HepG2 (cell line): Measurements from ENCODE around the gene NGFR. TPM values are rescaled to one million over a fixed set of nuclear protein-coding genes. Genes with fewer than 3 reads are reported as not detected.

Source experiments
- ATAC-seq: fragments of 200-7000 bp; cut with Tn5 transposase; 3 replicates; pipeline ENCODE4 v1.9.1; 2020; ENCODE audit warnings: mild to moderate bottlenecking, moderate library complexity
- BruUV-seq: library from RNA; stranded (reverse); fragments of 400-500 nt; replicated peaks from 2 replicates; lab custom pipeline; 2021; lab: Mats Ljungman, UMichigan
- CTCF ChIA-PET: fragments of 300-600 bp; formaldehyde crosslinking; extraction: SDS; loops from one replicate; lab custom pipeline; 2021; ENCODE audit warnings: low total read pairs, inconsistent platforms, low intra/inter-chr PET ratio; lab: Yijun Ruan, JAX
- POLR2A ChIA-PET: fragments of 350-600 bp; sonication (Branson Sonifier 250); formaldehyde crosslinking; loops from one replicate; lab custom pipeline; 2020; ENCODE audit warnings: antibody characterized with exemption, inconsistent platforms; lab: Yijun Ruan, JAX
- DNase-seq: peaks from one replicate; pipeline ENCODE4 v3.0.0-alpha.2; 2015; ENCODE audit warnings: low spot score
- FAIRE-seq: peaks from 3 replicates; lab custom pipeline; 2011; peaks lifted over from hg19 to GRCh38; lab: Jason Lieb, UNC
- H2AFZ ChIP-seq: one replicate; pipeline ENCODE4 v1.6.1; 2011; ENCODE audit warnings: low read length, inconsistent platforms
- H3K27ac ChIP-seq: fragments of 300-600 bp; 3 replicates; pipeline ENCODE4 v1.8.0; 2011; ENCODE audit warnings: mixed run types, mild to moderate bottlenecking, mixed read lengths, low read length, inconsistent platforms; ENCODE audit not compliant: insufficient read depth; ENCODE audit errors: extremely low read length
- H3K27me3 ChIP-seq, 2 experiments: fragments of 200-600 bp in 1 of 2; 2 replicates in 1 of 2; 3 replicates in 1 of 2; pipeline versions ENCODE4 v1.6.0 to v1.8.0; 2011; ENCODE audit warnings: low read length in 2 of 2, mild to moderate bottlenecking in 2 of 2, moderate library complexity in 2 of 2, inconsistent platforms in 1 of 2; ENCODE audit not compliant: insufficient read depth in 2 of 2, control insufficient read depth in 1 of 2
- H3K36me3 ChIP-seq, 2 experiments: fragments of 200-600 bp in 1 of 2; replicated peaks in 1 of 2; 2 replicates in 1 of 2; 3 replicates in 1 of 2; pipeline versions ENCODE4 v1.5.1 to v1.8.0; 2011; ENCODE audit warnings: low read length in 2 of 2, inconsistent platforms in 1 of 2; ENCODE audit not compliant: insufficient read depth in 2 of 2, control insufficient read depth in 1 of 2
- H3K4me1 ChIP-seq: 2 replicates; pipeline ENCODE4 v1.5.1; 2012; ENCODE audit warnings: low read length, inconsistent platforms; ENCODE audit not compliant: insufficient read depth
- H3K4me2 ChIP-seq: 2 replicates; pipeline ENCODE4 v1.6.0; 2011; ENCODE audit warnings: low read depth, low read length, inconsistent platforms
- H3K4me3 ChIP-seq, 3 experiments: fragments of 200-600 bp in 1 of 3; sonication (generic), shearing (Covaris generic) in 1 of 3; replicated peaks in 1 of 3; 2 replicates each; pipeline ENCODE4 v1.5.1; 2011 to 2016; ENCODE audit warnings: low read length in 3 of 3, inconsistent platforms in 2 of 3, low read depth in 2 of 3, mild to moderate bottlenecking in 2 of 3, control low read depth in 1 of 3, mixed read lengths in 1 of 3; ENCODE audit not compliant: insufficient read depth in 1 of 3
- H3K79me2 ChIP-seq: one replicate; pipeline ENCODE4 v1.6.1; 2011; ENCODE audit warnings: low read length, inconsistent platforms; ENCODE audit not compliant: insufficient read depth
- H3K9ac ChIP-seq: 2 replicates; pipeline ENCODE4 v1.6.0; 2011; ENCODE audit warnings: mild to moderate bottlenecking, low read depth, low read length, inconsistent platforms; ENCODE audit not compliant: insufficient read depth
- H3K9me3 ChIP-seq: 2 replicates; pipeline ENCODE4 v1.5.1; 2012; ENCODE audit warnings: mild to moderate bottlenecking, low read length
- H4K20me1 ChIP-seq: 2 replicates; pipeline ENCODE4 v1.6.0; 2011; ENCODE audit warnings: inconsistent platforms, mild to moderate bottlenecking, low read length, moderate library complexity; ENCODE audit not compliant: insufficient read depth
- CBX1 ChIP-seq: IDR thresholded peaks from one replicate; pipeline ENCODE4 v1.6.1; 2016; ENCODE audit warnings: antibody characterized with exemption, low read depth
- DPF2 ChIP-seq: sonication (generic); formaldehyde crosslinking; IDR thresholded peaks from 2 replicates; pipeline ENCODE4 v1.4.0; 2020; ENCODE audit warnings: mild to moderate bottlenecking, low read depth, missing genetic modification reagents, borderline replicate concordance
- NCOA1 ChIP-seq: sonication (generic); formaldehyde crosslinking; IDR thresholded peaks from 2 replicates; pipeline ENCODE4 v1.9.0; 2021; ENCODE audit warnings: missing genetic modification reagents
- PAWR ChIP-seq: sonication (generic); formaldehyde crosslinking; IDR thresholded peaks from 2 replicates; pipeline ENCODE4 v1.4.0; 2020; ENCODE audit warnings: missing genetic modification reagents, mild to moderate bottlenecking, borderline replicate concordance
- PCBP2 ChIP-seq: fragments of 200-400 bp; formaldehyde crosslinking; optimal IDR thresholded peaks from 2 replicates; pipeline ENCODE3; 2018; ENCODE audit warnings: low read length, low read depth; ENCODE audit not compliant: poor library complexity, severe bottlenecking
- PLRG1 ChIP-seq: fragments of 450-650 bp; conservative IDR thresholded peaks from 2 replicates; pipeline ENCODE4 v1.6.1; 2016
- SRF ChIP-seq: IDR thresholded peaks from 2 replicates; pipeline ENCODE4 v1.6.1; 2011; ENCODE audit warnings: mild to moderate bottlenecking, low read depth, low read length, moderate library complexity
- SRSF9 ChIP-seq: fragments of 200-400 bp; formaldehyde crosslinking; IDR thresholded peaks from 2 replicates; pipeline ENCODE4 v1.6.1; 2018; ENCODE audit warnings: borderline replicate concordance, mild to moderate bottlenecking, low read depth, low read length; ENCODE audit not compliant: insufficient read depth, poor library complexity, severe bottlenecking
- ZBTB46 ChIP-seq: sonication (generic); formaldehyde crosslinking; IDR thresholded peaks from 2 replicates; pipeline ENCODE4 v1.4.0; 2020; ENCODE audit warnings: mild to moderate bottlenecking, missing genetic modification reagents, borderline replicate concordance
- ZKSCAN5 ChIP-seq: sonication (generic); formaldehyde crosslinking; IDR thresholded peaks from 2 replicates; pipeline ENCODE4 v1.5.1; 2020; ENCODE audit warnings: mild to moderate bottlenecking, missing genetic modification reagents
- ZNF292 ChIP-seq: sonication (generic); formaldehyde crosslinking; IDR thresholded peaks from 2 replicates; pipeline ENCODE4 v1.8.1; 2022; ENCODE audit warnings: mild to moderate bottlenecking, low read depth, missing genetic modification reagents, borderline replicate concordance
- ZNF329 ChIP-seq: sonication (generic); formaldehyde crosslinking; IDR thresholded peaks from 2 replicates; pipeline ENCODE4 v1.9.0; 2021; ENCODE audit warnings: low read depth, mild to moderate bottlenecking, missing genetic modification reagents
- ZNF567 ChIP-seq: sonication (generic); formaldehyde crosslinking; IDR thresholded peaks from 2 replicates; pipeline ENCODE4 v1.8.1; 2023; ENCODE audit warnings: mild to moderate bottlenecking, missing genetic modification reagents, borderline replicate concordance
- ZNF75D ChIP-seq: sonication (generic); formaldehyde crosslinking; IDR thresholded peaks from 2 replicates; pipeline ENCODE4 v1.8.1; 2023; ENCODE audit warnings: missing genetic modification reagents, mild to moderate bottlenecking, borderline replicate concordance
- ZNF850 ChIP-seq: sonication (generic); formaldehyde crosslinking; conservative IDR thresholded peaks from 2 replicates; pipeline ENCODE4 v1.9.0; 2021; ENCODE audit warnings: mild to moderate bottlenecking, missing genetic modification reagents
- ZNF883 ChIP-seq: sonication (generic); formaldehyde crosslinking; IDR thresholded peaks from 2 replicates; pipeline ENCODE4 v1.5.1; 2020; ENCODE audit warnings: mild to moderate bottlenecking, missing genetic modification reagents; ENCODE audit errors: not compliant biosample characterization
- WGBS: methylation state at CpG from one replicate; pipeline ENCODE4 v1.1.6; 2017; ENCODE audit warnings: low lambda C conversion rate; 5-methylcytosine and 5-hydroxymethylcytosine counted together
- in situ Hi-C: cut with HindIII; loops from 2 replicates; pipeline ENCODE4 v1.10.0; 2017; ENCODE audit warnings: low pct_unique_long_range_greater_than_20kb; ENCODE audit not compliant: extremely low pct_ligation_motif_present
- intact Hi-C: fragments of 100-400 bp; cut with micrococcal nuclease; formaldehyde crosslinking; loops from one replicate; pipeline ENCODE4 v1.10.0; 2022; ENCODE audit not compliant: unreplicated experiment
- polyA plus RNA-seq, 8 experiments: library from polyadenylated mRNA; depleted of rRNA in 3 of 8; stranded (reverse) in 7 of 8; unstranded in 1 of 8; fragments of >200 nt; fragmentation: Illumina TruSeq in 4 of 8; extraction: Trizol in 4 of 8; gene quantifications; 2 replicates each; pipeline versions ENCODE4 v1.2.1 to v1.2.3, GENCODE V29; 2011 to 2016; ENCODE audit warnings: low read depth in 4 of 8, missing spikeins in 1 of 8, mixed read lengths in 1 of 8; ENCODE audit not compliant: insufficient read depth in 1 of 8
- total RNA-seq, 5 experiments: library from RNA; depleted of rRNA; stranded (reverse); fragments of >200 nt; fragmentation: Illumina TruSeq; extraction: Trizol; gene quantifications; 2 replicates each; pipeline ENCODE4 v1.2.3, GENCODE V29; 2016; ENCODE audit warnings: low read depth in 1 of 5
- TF ChIP-seq, protein P1 (sequence below): IDR thresholded peaks from 2 replicates; pipeline ENCODE4 v1.6.1; 2016; ENCODE audit warnings: low read depth, borderline replicate concordance
- TF ChIP-seq, protein P2 (sequence below): sonication (generic); formaldehyde crosslinking; IDR thresholded peaks from 2 replicates; pipeline ENCODE4 v1.5.1; 2020; ENCODE audit warnings: missing genetic modification reagents, mild to moderate bottlenecking, borderline replicate concordance
- TF ChIP-seq, protein P3 (sequence below): sonication (generic); IDR thresholded peaks from 2 replicates; pipeline ENCODE4 v1.6.1; 2016; ENCODE audit warnings: low read depth, borderline replicate concordance

Gene NGFR
- total and polyA plus RNA-seq, 2 of the 13 experiments (the other 11 are each of a cell fraction or from before 2014, with no cell fraction given), result 1.1 to 1.8 TPM

GRCh38 chr17:49523196-49523595 lies 28.1 kb downstream of the NGFR start:
- intact Hi-C loops, result no loop called here
- WGBS, result 37% methylated on average over 5 of the region's 5 CpGs
- ATAC-seq, result no peak

More at GRCh38 chr17:49523196-49523595, 28.1 kb downstream of the NGFR start:
- H4K20me1 ChIP-seq, result no peaks in the 10 kb centered on the region
- no TSS peak for BruUV-seq
- no peak overlapping the region for H3K9ac ChIP-seq
- TF ChIP-seq PCBP2 (no peak), SRF (no peak), ZNF850 (CRISPR knock-in tag) (no peak), ZKSCAN5 (CRISPR knock-in tag) (no peak), PLRG1 (no peak), ZNF75D (CRISPR knock-in tag) (no peak), ZNF329 (no peak), SRSF9 (no peak), ZNF883 (CRISPR knock-in tag) (no peak), NCOA1 (CRISPR knock-in tag) (no peak), DPF2 (no peak), ZNF567 (CRISPR knock-in tag) (no peak), CBX1 (no peak), ZBTB46 (no peak), PAWR (CRISPR knock-in tag) (no peak), ZNF292 (CRISPR knock-in tag) (no peak)
- TF ChIP-seq, protein P1, sequence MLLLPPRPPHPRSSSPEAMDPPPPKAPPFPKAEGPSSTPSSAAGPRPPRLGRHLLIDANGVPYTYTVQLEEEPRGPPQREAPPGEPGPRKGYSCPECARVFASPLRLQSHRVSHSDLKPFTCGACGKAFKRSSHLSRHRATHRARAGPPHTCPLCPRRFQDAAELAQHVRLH (CRISPR knock-in tag), result no peak
- TF ChIP-seq, protein P2, sequence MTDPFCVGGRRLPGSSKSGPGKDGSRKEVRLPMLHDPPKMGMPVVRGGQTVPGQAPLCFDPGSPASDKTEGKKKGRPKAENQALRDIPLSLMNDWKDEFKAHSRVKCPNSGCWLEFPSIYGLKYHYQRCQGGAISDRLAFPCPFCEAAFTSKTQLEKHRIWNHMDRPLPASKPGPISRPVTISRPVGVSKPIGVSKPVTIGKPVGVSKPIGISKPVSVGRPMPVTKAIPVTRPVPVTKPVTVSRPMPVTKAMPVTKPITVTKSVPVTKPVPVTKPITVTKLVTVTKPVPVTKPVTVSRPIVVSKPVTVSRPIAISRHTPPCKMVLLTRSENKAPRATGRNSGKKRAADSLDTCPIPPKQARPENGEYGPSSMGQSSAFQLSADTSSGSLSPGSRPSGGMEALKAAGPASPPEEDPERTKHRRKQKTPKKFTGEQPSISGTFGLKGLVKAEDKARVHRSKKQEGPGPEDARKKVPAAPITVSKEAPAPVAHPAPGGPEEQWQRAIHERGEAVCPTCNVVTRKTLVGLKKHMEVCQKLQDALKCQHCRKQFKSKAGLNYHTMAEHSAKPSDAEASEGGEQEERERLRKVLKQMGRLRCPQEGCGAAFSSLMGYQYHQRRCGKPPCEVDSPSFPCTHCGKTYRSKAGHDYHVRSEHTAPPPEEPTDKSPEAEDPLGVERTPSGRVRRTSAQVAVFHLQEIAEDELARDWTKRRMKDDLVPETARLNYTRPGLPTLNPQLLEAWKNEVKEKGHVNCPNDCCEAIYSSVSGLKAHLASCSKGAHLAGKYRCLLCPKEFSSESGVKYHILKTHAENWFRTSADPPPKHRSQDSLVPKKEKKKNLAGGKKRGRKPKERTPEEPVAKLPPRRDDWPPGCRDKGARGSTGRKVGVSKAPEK (CRISPR knock-in tag), result no peak
- TF ChIP-seq, protein P3, sequence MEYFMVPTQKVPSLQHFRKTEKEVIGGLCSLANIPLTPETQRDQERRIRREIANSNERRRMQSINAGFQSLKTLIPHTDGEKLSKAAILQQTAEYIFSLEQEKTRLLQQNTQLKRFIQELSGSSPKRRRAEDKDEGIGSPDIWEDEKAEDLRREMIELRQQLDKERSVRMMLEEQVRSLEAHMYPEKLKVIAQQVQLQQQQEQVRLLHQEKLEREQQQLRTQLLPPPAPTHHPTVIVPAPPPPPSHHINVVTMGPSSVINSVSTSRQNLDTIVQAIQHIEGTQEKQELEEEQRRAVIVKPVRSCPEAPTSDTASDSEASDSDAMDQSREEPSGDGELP, result no peak
- no peak for FAIRE-seq
- no peak overlapping the region for H3K4me3 ChIP-seq
- in situ Hi-C loops, result no loop called here
- no peak overlapping the region for H3K27ac ChIP-seq
- no peaks in the 10 kb centered on the region for H3K4me1 ChIP-seq
- no peak overlapping the region for H2AFZ ChIP-seq
- ChIA-PET POLR2A (interaction anchor here (1.3 kb wide), 1 partner anchor 8 kb away, joined by 4 read pairs; no protein-coding TSS in a partner anchor), CTCF (no interaction called here)
- H3K36me3 ChIP-seq, result no peaks in the 10 kb centered on the region
- DNase-seq, result no peak
- peaks cover 2 to 62% of the 10 kb centered on the region in 2 experiments for H3K27me3 ChIP-seq
- no peaks in the 10 kb centered on the region for H3K9me3 ChIP-seq
- no peak overlapping the region for H3K4me2 ChIP-seq
- H3K79me2 ChIP-seq, result no peaks in the 10 kb centered on the region
